Smooth muscle cell (in vitro differentiated cells): Measurements from ENCODE around the gene HS6ST2. TPM values are rescaled to one million over a fixed set of nuclear protein-coding genes. Genes with fewer than 3 reads are reported as not detected.

Source experiments
- DNase-seq: peaks from one replicate; lab custom pipeline; 2025; ENCODE audit not compliant: unreplicated experiment; lab: John Stamatoyannopoulos, UW
- H2AFZ ChIP-seq: fragments of 200-600 bp; sonication (generic); 2 replicates; pipeline ENCODE4 v1.6.0; 2016; ENCODE audit warnings: antibody characterized with exemption, low read depth, mild to moderate bottlenecking
- H3F3A ChIP-seq: fragments of 200-600 bp; sonication (generic); 2 replicates; pipeline ENCODE4 v1.6.0; 2017; ENCODE audit warnings: antibody characterized with exemption, low read depth
- H3K27ac ChIP-seq: fragments of 200-600 bp; sonication (generic); 2 replicates; pipeline ENCODE4 v1.5.1; 2016; ENCODE audit warnings: low read depth, mild to moderate bottlenecking
- H3K27me3 ChIP-seq: fragments of 200-600 bp; sonication (generic); 2 replicates; pipeline ENCODE4 v1.6.1; 2016; ENCODE audit warnings: low read depth, mild to moderate bottlenecking
- H3K36me3 ChIP-seq: fragments of 200-600 bp; sonication (generic); 2 replicates; pipeline ENCODE4 v1.5.1; 2016; ENCODE audit warnings: low read depth
- H3K4me1 ChIP-seq: fragments of 200-600 bp; sonication (generic); 2 replicates; pipeline ENCODE4 v1.5.1; 2016; ENCODE audit warnings: low read depth
- H3K4me2 ChIP-seq: fragments of 200-600 bp; sonication (generic); 2 replicates; pipeline ENCODE4 v1.6.0; 2016; ENCODE audit warnings: mild to moderate bottlenecking
- H3K4me3 ChIP-seq: fragments of 200-600 bp; sonication (generic); 2 replicates; pipeline ENCODE4 v1.5.1; 2016; ENCODE audit warnings: mild to moderate bottlenecking
- H3K79me2 ChIP-seq: fragments of 200-600 bp; sonication (generic); 2 replicates; pipeline ENCODE4 v1.6.0; 2016; ENCODE audit warnings: low read depth, mild to moderate bottlenecking
- H3K9ac ChIP-seq: fragments of 200-600 bp; sonication (generic); 2 replicates; pipeline ENCODE4 v1.6.0; 2016; ENCODE audit warnings: low read depth
- H3K9me3 ChIP-seq: fragments of 200-600 bp; sonication (generic); replicated peaks from 2 replicates; pipeline ENCODE4 v1.5.1; 2016; ENCODE audit warnings: low read depth
- H4K20me1 ChIP-seq: fragments of 200-600 bp; sonication (generic); 2 replicates; pipeline ENCODE4 v1.6.0; 2016; ENCODE audit warnings: low read depth
- CTCF ChIP-seq: fragments of 200-600 bp; sonication (generic); IDR thresholded peaks from 2 replicates; pipeline ENCODE4 v1.5.1; 2017; ENCODE audit warnings: borderline replicate concordance, mild to moderate bottlenecking, antibody characterized with exemption; ENCODE audit not compliant: insufficient read depth, poor library complexity, severe bottlenecking
- whole genome bisulfite sequencing: methylation state at CpG from one replicate; pipeline ENCODE4 v1.1.7; 2016; ENCODE audit warnings: low lambda C conversion rate; 5-methylcytosine and 5-hydroxymethylcytosine counted together
- polyA plus RNA-seq: library from polyadenylated mRNA; unstranded; fragments of >200 nt; fragmentation: Nextera tagmentation; extraction: Ambion mirVana; gene quantifications from 2 replicates; pipeline ENCODE4 v1.2.1, GENCODE V29; 2016
- total RNA-seq: library from RNA; depleted of rRNA; stranded (reverse); fragments of >200 nt; gene quantifications from 2 replicates; pipeline ENCODE4 v1.2.3, GENCODE V29; 2014

The HS6ST2 gene
- total and polyA plus RNA-seq, 2 experiments from 2014 or later, result 12.7 to 13.3 TPM

GRCh38 chrX:132668178-132668577, 290.3 kb downstream of the HS6ST2 start:
- Histone ChIP-seq H3K27ac (no peak overlapping the region), H4K20me1 (no peaks in the 10 kb centered on the region), H3K9me3 (no peaks in the 10 kb centered on the region), H2AFZ (no peak overlapping the region), H3K9ac (no peak overlapping the region), H3F3A (no peaks in the 10 kb centered on the region), H3K4me1 (peaks cover under 1% of the 10 kb centered on the region), H3K36me3 (no peaks in the 10 kb centered on the region), H3K4me3 (no peak overlapping the region), H3K79me2 (no peaks in the 10 kb centered on the region), H3K27me3 (no peaks in the 10 kb centered on the region), H3K4me2 (no peak overlapping the region)
- TF ChIP-seq CTCF, result no peak
- no peak for DNase-seq
- 47% methylated on average over 6 of the region's 6 CpGs for WGBS

- no peak for TF ChIP-seq CTCF
- 71% methylated on average over 2 of the region's 2 CpGs for WGBS
These were observed 292.8 kb downstream of the HS6ST2 start for GRCh38 chrX:132665676-132666075.

GRCh38 chrX:132664273-132664672, 294.2 kb downstream of the HS6ST2 start:
- H3K27ac ChIP-seq, result no peak overlapping the region
- no peaks in the 10 kb centered on the region for H3K36me3 ChIP-seq
- no peak overlapping the region for H3K4me2 ChIP-seq
- no peaks in the 10 kb centered on the region for H3K27me3 ChIP-seq
- no peaks in the 10 kb centered on the region for H3K9me3 ChIP-seq
- H3K4me3 ChIP-seq, result no peak overlapping the region
- H3K4me1 ChIP-seq, result no peaks in the 10 kb centered on the region
- H3F3A ChIP-seq, result no peaks in the 10 kb centered on the region
- H3K79me2 ChIP-seq, result no peaks in the 10 kb centered on the region
- WGBS, result 88% methylated on average over 3 of the region's 3 CpGs
- no peak for TF ChIP-seq CTCF
- H3K9ac ChIP-seq, result no peak overlapping the region
- DNase-seq, result no peak
- H2AFZ ChIP-seq, result no peak overlapping the region
- no peaks in the 10 kb centered on the region for H4K20me1 ChIP-seq

More at GRCh38 chrX:132665676-132666075, 292.8 kb downstream of the HS6ST2 start:
- Histone ChIP-seq H3K9ac (no peak overlapping the region), H3K27ac (no peak overlapping the region), H3F3A (no peaks in the 10 kb centered on the region), H3K79me2 (no peaks in the 10 kb centered on the region), H3K9me3 (no peaks in the 10 kb centered on the region), H3K4me3 (no peak overlapping the region), H2AFZ (no peak overlapping the region), H3K4me2 (no peak overlapping the region), H4K20me1 (no peaks in the 10 kb centered on the region), H3K36me3 (no peaks in the 10 kb centered on the region), H3K4me1 (no peaks in the 10 kb centered on the region), H3K27me3 (no peaks in the 10 kb centered on the region)
- no peak for DNase-seq

- no peak overlapping the region for H3K4me3 ChIP-seq
- no peaks in the 10 kb centered on the region for H3K27me3 ChIP-seq
- H3K9me3 ChIP-seq, result no peaks in the 10 kb centered on the region
- H3K27ac ChIP-seq, result no peak overlapping the region
- no peak overlapping the region for H3K9ac ChIP-seq
- no peak for TF ChIP-seq CTCF
- H3K79me2 ChIP-seq, result no peaks in the 10 kb centered on the region
- no peaks in the 10 kb centered on the region for H3K36me3 ChIP-seq
- no peaks in the 10 kb centered on the region for H4K20me1 ChIP-seq
- 19% methylated on average over 2 of the region's 2 CpGs for WGBS
- H2AFZ ChIP-seq, result no peak overlapping the region
- H3K4me2 ChIP-seq, result no peak overlapping the region
- no peak for DNase-seq
- H3K4me1 ChIP-seq, result no peaks in the 10 kb centered on the region
- no peaks in the 10 kb centered on the region for H3F3A ChIP-seq
These were observed 295.6 kb downstream of the HS6ST2 start for GRCh38 chrX:132662844-132663243.
